ENCODE data around the gene ALKBH3.
A peak's percentile ranks its signal among the peaks of the same experiment; 100 is the strongest.

ALKBH3 gene

GRCh38 chr11:43880640-43881159 is at the start of gene ALKBH3:
Gene ALKBH3 (plus strand): TSS chr11:43880831. CDS start chr11:43882653, 1,822 bp downstream.
- peak; percentile 96 for DNase-seq

- DNase-seq = peak; percentile 65
These were observed 49.6 kb upstream of the ALKBH3 start for GRCh38 chr11:43830928-43831440.

DNA sequence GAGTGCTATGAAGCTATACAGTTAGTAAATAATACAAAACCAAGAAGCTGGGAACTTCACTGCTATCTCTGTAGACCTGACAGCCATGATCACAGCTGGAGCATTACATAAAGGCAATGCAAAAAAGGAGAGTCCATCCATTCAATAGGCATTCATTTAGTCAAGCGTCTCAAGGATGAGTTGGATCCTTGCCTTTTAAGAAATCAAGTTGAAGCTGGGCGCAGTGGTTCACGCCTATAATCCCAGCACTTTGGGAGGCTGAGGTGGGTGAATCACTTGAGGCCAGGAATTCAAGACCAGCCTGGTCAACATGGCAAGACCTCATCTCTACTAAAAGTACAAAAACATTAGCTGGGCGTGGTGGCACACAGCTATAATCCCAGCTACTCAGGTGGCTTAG is 48.1 kb upstream of the ALKBH3 start:
- no peak for DNase-seq

DNA sequence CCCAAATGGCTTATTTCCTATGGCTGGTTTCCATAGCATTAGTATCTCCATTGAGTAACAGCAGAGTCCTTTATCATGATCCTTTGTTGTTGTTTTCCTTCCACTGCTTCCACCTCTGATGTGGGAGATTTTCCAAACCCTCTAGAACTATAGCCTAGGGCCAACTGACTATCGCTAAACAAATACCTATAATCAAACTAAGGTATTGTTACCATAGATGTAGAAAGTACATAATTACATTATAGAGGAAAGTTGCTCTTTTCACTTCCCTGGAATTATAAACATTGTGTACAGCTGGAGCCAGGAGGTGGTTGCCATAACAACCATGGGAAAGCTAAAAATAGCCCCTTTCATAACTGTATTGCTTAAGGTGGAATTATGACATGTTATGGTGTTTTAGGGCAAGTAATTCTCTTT is 47.0 kb upstream of the ALKBH3 start:
- no peak for DNase-seq

- no peak for DNase-seq
These were observed 46.3 kb upstream of the ALKBH3 start for GRCh38 chr11:43834286-43834685.

DNA sequence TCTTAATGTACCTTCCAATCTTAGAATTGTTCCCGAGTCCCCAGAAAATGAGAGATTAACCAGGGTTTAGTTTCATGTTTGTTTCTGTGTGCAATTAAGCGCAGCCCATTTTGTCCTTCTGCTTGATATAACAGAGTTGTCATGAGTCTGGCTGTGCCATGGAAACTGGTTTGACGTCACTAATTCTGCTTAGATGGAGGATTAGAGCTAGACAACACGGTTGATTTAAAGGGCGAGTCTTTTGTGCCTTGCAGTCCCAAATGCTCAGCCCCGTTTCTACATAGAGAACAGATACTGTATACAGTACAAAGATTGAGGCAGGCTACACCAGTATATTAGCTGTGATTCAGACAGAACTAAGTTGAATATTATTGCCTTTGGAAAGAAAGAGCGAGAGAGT is 45.5 kb upstream of the ALKBH3 start:
- DNase-seq = no peak

GRCh38 chr11:43837879-43838278 is 42.8 kb upstream of the ALKBH3 start:
- no peak for DNase-seq

- DNase-seq = no peak
These were observed 38.6 kb upstream of the ALKBH3 start for GRCh38 chr11:43842021-43842420.

DNA sequence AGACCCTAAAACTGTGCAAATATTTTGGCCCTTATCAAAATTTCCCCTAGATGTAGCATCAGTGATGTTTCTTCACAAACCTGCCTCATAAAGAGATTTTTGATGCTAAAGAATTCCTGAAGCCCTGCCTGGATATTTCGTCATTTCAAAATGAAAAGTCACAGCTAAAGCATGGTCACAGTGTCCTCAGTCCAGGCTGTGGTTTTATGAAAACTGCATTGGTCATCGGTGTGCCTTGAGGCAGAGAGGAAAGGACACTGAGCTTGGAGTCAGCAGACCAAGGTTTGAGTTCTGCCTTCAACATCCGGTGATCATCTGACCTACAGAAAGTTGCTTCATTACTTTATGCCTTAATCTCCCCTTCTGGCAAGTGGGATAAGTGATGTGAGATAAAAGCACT is 34.8 kb upstream of the ALKBH3 start:
- no peak for DNase-seq

DNA sequence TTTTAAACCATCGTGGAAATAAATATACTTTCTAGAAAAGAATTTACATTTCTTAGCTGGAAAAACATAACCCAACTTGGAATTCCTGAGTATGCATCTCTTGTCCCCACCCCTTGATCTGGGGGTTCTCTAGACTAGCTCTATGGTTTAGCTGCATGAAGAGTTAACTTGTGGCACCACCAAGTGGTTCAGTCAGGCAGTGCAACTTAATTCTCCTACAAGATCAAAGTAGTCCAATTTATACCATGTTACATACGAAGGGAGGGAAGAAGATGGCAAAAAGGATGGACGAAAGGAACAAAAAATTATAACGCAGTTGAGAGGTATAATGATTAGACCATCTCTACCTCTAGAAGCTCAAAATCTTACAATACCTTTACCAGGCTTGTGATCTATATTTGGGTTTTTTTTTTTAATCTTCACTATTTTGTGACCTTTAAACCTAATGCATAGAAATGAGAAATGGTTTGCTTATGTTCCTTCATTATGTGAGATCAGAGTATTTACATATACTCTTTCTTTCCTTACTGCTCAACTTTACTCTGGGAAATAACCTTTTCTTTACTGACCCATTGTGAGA is 28.5 kb upstream of the ALKBH3 start:
- DNase-seq = peak; percentile 80

DNA sequence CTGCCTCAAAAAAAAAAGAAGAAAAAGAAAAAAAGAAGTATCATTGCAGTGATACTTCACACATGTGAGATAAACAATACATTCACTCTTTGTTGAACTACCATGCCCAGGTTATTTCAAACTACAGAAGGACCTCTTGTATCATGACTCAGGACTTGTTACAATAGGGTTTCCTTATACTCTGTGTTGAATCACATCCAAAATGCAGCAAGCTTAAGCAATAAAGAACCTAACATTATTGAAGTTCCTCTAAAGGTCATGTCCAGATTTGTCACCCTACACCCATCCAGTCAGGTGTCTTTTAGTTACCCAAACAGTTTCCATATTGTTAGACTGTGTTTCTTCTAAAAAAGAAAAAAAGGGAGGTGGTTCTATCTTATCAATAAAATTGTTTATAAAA is 26.9 kb upstream of the ALKBH3 start:
- no peak for DNase-seq

- no peak for DNase-seq
These were observed 23.6 kb upstream of the ALKBH3 start for GRCh38 chr11:43856993-43857392.

- no peak for DNase-seq
These were observed 19.5 kb upstream of the ALKBH3 start for GRCh38 chr11:43861141-43861540.

DNA sequence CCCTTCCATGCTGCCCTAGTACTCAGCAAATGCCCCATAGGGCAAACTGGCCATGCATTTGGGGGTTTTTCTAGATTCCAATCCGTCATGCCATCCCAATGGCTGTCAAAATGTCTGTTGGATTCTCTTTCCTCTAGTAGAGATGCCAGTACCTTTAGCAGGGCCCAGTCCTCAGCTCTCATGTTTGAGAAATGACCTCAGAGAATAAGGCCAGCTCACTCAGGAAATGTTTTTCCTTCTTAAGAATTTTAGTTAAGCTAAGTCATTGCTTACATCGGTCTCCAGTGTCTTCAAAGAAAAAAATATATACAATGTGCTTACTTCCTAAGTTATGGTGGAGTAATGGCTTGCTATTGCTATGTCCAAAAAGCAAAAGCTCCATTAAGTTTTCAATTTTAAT is 14.1 kb upstream of the ALKBH3 start:
- no peak for DNase-seq

GRCh38 chr11:43866969-43867368 is 13.7 kb upstream of the ALKBH3 start:
- DNase-seq = no peak

DNA sequence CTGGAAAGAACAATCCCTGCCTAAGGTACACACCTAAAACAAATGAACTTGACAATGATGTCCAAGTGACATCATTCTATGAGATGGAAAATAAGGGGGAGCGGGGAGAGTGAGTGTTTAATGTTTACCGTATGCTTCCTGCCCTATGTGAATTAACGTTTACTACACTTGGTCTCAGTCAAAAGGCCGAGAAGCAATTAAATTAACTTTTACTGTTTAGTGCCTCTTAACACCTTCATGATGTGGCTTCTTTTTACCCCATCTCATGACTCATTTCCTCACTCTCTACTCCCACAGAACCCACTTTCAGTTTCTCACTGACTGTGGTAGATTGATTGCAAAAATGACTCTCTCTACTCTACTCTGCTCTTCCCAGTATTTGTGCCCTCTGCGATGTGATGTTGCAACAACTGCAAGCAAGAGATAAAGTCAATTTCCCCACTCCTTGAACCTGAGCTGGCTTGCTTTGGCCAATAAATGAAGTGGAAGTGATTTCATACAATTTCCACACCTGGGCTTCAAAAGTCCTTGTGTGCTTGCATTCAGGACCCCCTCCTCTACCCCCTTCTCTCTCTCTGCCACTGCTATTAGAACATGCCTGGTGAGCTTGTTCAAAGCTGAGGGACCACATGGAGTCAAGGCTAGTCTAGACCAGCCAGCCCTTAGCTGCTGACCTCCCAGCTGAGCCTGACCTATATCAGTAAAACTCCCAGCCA is 11.6 kb upstream of the ALKBH3 start:
- DNase-seq = peak; percentile 70

- DNase-seq = no peak
These were observed 9.6 kb upstream of the ALKBH3 start for GRCh38 chr11:43871051-43871450.

- DNase-seq = no peak
These were observed 7.6 kb upstream of the ALKBH3 start for GRCh38 chr11:43872995-43873394.

DNA sequence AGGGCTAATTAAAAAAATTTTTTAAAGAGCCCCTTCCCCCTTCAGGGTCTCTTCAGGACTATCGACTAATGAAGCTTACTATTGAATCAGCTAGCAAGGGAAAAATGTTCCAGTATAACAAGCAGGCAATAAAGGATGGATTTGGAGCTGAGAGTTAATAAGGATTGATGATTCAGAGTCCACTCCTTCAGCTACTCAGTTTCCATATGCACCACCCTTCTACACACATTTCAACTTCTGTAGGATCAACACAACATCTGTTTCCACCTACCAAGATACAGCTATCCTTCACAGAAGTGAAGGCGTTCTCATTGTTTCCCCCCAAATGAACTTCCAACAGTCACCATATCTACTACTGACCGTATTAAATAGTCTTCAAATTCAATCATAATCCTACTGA is 6.6 kb upstream of the ALKBH3 start:
- no peak for DNase-seq

DNA sequence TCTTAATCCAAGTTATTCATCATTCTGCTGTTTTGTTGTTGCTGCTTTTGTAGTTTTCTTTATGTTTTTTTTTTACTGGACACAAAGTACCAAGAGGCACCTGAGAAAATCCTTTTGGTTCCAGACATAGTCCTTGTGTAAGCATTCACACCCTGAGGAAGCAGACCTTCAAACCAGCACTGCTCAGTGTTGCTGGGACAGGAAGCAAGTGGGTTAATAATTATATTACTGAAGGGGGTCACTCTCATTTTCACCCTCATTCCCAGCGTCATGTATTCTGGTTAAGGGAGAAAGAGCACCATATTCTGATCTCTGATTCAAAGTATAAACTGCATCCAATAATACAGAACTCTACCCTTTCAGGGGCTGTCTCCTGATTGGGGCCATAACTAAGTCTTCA is 5.9 kb upstream of the ALKBH3 start:
- DNase-seq = no peak

DNA sequence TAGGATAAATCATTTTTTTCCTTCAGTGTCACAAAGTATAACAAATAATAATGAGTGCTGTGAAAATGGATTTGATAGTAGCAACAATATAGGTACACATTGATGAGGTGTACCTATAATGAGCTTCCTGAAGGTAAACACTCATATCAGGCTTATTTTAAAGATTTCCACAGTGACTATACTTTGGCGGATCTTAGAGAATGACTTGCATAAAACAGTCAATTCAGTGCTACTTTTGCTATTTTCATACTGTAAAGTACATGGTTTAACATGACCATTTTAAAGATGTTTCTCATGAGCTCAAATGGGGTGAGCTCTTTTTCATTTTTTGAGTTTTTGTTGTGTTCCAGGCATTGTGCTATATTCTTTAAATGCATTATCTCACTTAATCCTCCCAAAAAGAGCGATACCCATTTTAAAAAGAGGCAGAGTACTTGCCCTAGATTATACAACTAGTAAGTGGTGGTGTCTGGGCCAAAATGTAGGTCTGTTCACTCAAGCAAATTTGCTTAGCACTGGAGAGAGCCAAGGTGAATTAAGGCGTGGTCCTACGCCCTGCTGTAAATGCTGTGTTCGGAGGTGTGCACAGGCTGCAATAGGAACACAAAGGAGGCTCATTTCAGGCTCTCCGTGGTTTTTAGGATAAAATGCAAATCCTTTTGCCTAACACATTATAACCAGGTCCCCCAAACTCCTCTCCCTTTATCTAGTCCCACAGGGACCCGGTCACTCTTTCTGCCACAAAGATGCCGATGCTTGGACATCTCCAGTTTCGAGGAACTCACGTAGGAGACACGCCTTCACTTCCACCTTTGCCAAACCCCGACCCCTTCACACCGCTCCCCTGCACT is 617 bp upstream of the ALKBH3 start:
- DNase-seq = no peak

GRCh38 chr11:43892851-43893250 is 12.2 kb downstream of the ALKBH3 start:
- no peak for DNase-seq

DNA sequence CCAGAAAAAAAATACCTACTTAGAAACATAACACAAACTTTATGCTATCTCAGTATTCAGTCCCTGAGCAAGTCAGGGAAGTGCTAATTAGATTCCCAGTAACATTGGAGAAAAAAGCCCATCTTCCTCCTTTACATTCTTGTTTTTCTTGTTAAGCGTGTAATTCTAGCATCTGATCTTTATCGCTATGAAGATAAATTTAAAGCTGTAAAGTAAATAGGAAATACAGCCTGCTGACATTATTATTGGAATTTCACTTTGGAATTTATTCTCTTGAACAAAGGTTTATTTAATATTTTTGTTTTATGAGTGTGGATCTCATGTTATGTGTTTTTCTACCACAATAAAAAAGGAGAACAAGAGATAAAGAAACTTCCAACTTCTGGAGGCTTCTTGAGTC is 13.9 kb downstream of the ALKBH3 start:
- DNase-seq = no peak

- no peak for DNase-seq
These were observed 15.0 kb downstream of the ALKBH3 start for GRCh38 chr11:43895601-43896000.

Measured in activated CD8-positive, alpha-beta memory T cell treated with anti-CD3 and anti-CD28 coated beads for 24 hours (primary cell).